Fibroblast of skin of scalp (primary cell): Measurements from ENCODE around the gene ALS2CL. TPM values are rescaled to one million over a fixed set of nuclear protein-coding genes. Genes with fewer than 3 reads are reported as not detected.
"Not testable (repeated sequence)": the region's sequence is repeated elsewhere in the genome, so short reads cannot be mapped to it uniquely, and the experiment has no call there.

Experiments used
- DNase-seq: peaks from one replicate; pipeline ENCODE4 v3.0.0-alpha.2; 2013
- polyA plus RNA-seq, 2 experiments: library from polyadenylated mRNA; unstranded; fragments of 120-200 nt; gene quantifications; one replicate each; pipeline ENCODE4 v1.2.1, GENCODE V29; 2013; ENCODE audit not compliant: insufficient read length in 2 of 2

ALS2CL gene, protein sequence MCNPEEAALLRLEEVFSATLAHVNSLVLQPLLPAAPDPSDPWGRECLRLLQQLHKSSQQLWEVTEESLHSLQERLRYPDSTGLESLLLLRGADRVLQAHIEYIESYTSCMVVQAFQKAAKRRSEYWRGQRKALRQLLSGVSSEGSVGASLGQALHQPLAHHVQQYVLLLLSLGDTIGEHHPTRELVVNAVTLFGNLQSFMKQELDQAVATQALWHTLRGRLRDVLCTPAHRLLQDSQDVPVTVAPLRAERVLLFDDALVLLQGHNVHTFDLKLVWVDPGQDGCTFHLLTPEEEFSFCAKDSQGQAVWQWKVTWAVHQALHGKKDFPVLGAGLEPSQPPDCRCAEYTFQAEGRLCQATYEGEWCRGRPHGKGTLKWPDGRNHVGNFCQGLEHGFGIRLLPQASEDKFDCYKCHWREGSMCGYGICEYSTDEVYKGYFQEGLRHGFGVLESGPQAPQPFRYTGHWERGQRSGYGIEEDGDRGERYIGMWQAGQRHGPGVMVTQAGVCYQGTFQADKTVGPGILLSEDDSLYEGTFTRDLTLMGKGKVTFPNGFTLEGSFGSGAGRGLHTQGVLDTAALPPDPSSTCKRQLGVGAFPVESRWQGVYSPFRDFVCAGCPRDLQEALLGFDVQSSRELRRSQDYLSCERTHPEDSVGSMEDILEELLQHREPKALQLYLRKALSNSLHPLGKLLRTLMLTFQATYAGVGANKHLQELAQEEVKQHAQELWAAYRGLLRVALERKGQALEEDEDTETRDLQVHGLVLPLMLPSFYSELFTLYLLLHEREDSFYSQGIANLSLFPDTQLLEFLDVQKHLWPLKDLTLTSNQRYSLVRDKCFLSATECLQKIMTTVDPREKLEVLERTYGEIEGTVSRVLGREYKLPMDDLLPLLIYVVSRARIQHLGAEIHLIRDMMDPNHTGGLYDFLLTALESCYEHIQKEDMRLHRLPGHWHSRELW
- polyA plus RNA-seq (2013, experiment 1 of 2; ENCODE audit: insufficient read length): 1.4 TPM
- 1.3 TPM for polyA plus RNA-seq (2013, experiment 2 of 2; ENCODE audit: insufficient read length)

DNA sequence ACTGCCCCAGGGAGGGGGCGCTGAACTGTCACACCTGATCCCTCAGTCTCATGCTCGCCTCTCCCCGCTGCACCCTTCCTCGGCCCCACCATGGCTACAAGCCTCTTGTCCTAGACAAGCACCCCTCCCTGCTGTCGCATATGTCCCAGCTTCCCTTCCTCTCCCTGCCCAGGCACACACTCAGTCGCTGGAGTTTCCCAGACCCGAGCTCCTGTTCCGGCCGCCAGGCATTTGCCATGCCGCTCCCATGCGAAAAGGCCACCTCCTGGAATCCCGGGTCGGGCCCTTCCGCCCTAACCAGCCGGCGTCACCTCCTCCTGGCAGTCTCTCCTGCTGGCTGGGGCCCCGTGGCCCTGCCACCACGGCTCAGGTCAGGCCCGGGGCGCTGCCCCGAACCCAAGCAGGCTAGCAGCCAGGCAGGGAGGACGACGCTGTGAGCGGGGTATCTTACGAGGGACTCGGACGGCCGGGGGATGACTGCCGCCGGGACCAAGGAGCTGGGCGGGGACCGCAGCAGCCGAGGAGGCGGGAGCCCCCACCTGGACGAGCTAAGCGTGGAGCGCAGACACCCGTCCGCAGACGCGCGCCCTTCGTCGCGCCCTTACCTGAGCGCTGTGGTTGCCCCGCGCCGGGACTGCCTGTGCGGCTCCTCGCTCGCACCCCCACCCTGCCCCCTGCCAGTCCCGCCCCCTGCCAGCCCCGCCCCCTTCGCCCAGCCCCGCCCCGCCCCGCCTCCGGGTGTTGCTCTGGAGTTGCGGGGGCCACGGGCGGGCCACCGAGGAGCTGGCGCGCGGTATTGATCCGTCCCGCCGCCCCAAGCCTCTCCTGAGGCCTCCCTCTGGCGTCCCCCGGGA lies at the start of gene ALS2CL:
Gene ALS2CL (minus strand): TSS at position 642 of the 854 bp plus-strand sequence. CDS start 4,239 bp downstream, outside the sequence.
- peak; percentile 20 for DNase-seq

DNA sequence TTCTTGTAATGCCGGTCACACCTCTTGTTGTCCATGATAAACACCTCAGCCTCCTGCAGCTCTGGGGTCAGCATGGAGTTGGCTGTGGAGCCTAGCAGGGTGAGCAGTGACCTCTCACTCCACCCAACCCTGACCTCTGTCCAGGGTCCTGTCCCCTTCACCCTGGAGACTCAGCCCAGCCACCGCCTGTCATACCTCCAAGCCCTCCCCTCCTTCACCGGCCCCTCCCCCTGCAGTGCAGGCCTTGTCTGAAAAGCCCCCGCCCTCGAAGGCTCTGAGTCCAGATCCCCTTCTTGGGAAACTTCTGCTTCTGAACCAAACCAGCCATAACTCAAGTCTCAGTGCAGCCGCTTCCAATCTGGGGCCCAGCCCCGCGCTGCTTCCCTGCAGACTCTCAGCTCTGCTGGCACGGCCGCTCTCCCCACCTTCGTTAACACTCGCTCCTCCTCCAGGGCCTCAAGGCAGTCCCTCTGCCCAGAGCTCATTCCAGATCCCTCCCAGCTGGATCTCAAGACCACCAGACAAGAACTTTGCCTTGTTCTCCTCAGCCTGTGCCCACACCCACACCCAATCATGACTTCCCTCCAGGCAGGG lies 49.6 kb upstream of the ALS2CL start:
- DNase-seq: no peak

DNA sequence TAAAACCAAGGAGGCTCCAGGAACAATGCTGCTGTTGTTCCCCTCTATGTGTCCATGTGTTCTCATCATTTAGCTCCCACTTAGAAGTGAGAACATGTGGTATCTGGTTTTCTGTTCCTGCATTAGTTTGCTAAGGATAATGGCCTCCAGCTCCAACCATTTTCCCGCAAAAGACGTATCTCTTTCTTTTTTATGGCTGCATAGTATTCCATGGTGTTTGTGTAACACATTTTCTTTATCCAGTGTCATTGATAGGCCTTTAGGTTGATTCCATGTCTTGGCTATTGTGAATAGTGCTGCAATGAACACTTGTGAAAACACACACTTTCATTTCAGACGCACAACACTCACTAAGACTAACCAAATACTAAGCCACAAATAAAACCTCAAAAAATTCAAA lies 46.1 kb upstream of the ALS2CL start:
- DNase-seq: not testable (repeated sequence)

DNA sequence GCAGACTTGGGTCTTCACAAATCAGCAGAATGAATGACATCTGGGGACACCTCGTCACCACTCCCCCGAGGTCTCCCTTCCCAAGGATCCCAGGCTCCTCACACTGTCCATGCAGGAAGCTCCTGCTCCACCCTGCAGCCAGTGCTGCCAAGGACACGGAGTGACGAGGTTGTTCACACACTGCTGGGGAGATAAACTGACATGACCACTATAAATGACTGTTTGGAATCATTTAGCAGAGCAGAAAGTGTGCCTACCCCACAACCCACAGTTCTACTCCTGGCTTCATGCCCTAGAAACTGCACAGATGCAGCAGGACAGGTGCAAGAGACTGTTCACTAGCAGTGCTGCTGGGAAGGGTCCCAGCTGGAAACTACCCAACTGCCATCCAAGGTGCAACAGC lies 43.9 kb upstream of the ALS2CL start:
- DNase-seq: no peak

DNA sequence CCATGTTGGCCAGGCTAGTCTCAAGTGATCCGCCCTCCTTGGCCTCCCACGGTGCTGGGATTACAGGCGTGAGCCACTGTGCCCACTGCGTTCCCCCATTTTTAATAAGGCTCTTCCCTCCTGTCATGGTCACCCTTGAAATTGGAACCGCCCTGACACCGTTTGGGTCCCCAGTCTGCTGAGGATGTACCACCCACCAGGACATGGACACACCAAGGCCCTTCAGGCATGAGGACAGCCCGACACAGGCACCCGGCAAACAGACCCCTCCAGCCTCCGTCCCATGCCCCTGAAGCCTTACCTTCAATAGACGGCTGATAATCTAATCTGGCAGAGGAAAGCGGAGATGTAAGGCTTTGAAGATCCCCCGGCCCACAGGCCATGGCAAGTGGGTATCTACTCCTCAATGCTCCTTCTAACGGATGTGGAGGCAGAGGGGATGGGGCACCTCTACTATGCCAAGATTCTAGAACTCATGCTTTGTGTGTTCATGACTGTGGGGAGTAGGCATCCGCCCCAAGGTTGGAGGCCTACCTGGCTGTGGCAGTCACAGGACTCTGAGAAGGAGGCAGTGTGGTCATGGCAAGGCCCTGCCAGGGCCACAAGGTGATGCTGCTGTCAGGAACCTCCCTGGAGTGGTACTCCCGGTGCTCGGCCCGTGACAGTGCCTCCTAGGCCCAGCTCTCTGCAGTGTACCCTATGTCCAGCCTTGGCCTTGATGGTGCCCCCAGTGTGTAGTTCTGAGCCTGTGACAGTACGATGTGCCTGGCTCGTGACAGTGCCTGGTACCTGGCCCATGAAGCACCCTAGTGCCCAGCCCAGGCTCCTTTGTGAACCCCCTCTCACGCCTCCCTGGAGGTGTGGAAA lies 42.8 kb upstream of the ALS2CL start:
- DNase-seq: no peak

DNA sequence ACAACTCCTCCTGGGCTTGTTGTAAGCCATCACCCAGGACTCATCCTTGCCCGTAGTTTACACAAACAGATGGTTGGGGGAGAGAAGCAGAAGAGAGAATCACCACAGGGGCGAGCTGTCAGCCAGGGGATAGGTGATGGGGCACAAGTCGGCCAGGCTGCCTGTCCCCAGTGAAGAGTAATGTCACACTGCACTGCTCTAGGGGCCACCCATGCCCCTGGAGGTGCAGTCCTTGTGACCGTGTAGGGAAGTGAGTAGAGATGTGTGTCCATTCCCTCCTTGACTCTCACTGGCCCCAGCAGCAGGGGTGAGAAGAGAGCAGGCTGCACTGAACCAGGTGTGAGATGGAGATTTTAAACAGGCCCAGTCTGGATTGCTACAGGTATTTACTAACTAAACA lies 41.3 kb upstream of the ALS2CL start:
- DNase-seq: no peak

DNA sequence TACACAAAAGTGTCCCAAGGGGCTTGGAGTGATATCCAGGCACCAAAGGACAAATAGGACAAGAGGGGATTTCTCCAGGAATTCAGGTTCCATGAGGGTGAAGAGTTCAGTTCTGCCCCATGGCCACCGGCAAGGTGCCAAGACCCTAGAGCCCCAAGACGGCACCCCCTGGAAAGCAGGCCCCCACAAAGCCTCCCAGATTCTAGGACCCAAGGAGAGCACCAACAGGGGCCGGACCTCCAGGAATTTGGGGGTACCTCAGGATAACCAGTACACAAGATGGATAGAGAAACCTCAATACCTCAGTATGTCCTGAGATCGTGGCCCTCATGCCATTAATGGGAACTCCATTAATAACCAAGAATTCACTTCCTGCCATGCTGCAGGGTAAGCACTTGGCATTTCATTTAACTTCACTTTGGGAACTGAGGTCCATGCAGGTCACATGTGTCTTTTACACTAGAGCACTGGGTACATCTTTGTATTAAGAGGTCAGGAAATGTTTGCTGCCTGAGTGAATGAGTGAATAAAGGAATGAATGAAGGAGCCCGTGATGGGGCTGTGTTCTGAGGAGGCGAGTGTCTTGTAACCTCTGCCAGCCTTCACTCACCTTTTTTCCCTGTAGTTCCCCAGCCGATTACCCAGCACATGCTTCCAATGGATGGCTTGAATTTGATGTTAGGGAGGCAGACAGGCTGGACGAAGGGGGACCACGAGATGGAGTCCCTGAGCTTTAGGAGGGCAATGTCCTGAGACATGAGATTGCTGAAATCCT lies 39.7 kb upstream of the ALS2CL start:
- no peak for DNase-seq

DNA sequence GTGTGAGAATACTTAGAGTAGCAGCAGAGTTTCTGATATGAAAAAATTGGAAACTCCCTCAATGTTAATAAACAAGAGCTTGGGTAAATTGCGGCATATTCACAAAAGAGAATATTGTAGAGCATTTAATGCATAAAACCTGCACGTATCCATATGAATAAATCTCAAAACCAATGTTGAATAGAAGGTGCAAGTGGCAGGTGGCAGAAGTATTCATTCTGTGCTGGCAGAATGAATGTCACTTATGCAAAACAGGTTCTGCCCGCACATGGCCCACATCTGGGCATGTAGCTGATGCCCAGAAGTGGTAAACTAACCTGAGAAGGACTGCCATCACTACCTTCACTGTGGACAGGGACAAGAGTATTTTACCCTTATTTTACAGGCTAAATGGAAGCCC lies 38.3 kb upstream of the ALS2CL start:
- no peak for DNase-seq

DNA sequence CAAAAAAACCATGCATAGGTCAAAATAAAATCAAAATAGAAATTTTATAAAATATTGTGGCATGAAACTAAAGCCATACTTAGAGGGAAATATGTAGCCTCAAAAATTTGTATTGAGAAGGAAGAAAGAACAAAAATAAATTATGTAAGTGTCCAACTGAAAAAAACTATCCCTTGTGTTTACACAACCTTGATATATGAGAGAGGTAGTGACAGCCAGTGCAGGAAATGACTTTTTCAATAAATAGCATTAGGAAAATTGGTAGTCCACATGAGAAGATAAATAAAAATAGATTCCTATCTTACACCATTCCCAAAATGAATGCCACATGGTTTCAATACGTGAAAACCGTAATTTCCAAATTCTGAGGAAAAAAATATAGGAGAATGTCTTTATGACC lies 37.3 kb upstream of the ALS2CL start:
- no peak for DNase-seq

DNA sequence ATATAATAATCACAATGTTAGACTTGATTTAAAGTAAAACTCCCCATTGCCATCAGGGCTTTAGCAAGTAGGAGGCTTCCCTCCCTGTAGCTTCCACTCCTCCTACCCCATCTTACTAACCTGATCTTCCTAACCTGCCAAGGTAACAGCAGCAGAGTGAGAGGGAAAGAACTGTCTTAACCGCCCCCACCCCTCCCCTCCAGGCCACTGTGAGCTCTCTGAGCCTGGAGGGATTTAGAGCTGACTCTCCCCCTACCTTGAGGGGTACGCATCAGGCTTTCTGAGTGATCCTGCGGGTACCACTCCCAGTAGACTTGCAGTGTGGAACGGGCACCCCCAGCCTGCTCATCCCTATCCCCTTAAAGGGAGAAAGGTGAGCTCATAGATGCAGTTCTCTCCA lies 35.6 kb upstream of the ALS2CL start:
- DNase-seq: no peak

DNA sequence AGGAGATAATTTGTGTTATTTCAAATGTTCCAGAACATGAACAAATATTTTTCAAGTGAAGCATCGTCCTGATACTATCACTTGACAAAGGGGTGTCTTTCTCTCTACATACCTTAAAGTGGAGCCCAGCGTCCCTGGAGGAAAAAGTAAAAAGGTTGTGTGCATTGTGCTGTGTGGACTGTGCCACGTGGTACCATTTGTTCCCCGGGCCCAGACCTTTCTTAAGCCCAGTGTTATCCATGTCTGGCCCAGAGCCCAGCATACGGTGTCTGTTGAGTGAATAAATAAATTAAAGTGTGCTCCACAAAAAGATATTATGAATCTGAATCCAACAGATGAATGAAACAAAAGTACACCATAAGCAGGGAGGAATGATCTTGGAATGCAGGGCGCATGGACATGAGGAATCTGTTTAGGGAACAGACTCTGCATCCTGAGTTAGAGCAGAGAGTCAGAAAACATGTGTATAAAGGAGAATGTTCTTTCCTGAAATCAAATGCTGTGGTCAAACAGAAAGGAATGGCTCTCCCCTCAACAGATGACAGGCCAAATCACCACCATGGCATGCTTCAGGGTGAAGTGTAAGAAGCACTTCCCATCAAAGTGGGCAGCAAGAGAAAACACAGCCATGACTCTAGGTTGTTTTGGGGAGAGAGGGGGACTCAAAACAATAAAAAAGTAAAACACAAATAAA lies 32.3 kb upstream of the ALS2CL start:
- DNase-seq: peak; percentile 34

DNA sequence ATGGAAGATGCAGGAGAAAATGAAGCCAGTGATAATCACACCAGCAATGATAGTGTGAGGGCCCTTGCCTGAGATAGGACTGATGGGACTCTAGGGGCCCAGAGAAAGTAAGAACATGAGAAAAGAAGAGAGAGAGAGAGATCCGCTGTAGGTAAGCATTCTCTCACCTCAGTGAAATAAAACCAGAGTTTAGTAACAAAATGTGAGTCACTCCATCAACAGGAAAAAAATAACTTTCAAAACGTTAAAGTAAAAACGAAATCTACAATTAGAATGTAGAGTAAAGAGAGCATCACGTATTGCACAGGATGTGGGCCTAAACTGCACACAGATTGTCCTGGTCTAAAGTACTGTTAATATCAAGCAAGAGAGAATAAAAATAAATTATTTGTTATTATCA lies 30.9 kb upstream of the ALS2CL start:
- DNase-seq: no peak

DNA sequence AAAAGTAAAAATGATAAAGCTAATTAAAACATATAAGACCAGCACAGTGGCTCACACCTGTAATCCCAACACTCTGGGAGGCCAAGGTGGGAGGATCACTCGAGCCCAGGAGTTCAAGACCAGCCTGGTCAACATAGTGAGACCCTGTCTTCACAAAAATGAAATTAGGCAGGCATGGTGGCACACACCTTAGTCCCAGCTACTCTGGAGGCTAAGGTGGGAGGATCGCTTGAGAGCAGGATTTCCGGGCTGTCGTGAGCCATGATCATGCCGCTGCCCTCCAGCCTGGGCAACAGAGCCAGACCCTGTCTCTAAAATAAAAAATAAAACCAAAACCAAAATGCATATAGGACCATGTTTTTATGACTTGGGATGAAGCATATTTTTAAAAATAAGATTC lies 29.0 kb upstream of the ALS2CL start:
- DNase-seq: no peak

DNA sequence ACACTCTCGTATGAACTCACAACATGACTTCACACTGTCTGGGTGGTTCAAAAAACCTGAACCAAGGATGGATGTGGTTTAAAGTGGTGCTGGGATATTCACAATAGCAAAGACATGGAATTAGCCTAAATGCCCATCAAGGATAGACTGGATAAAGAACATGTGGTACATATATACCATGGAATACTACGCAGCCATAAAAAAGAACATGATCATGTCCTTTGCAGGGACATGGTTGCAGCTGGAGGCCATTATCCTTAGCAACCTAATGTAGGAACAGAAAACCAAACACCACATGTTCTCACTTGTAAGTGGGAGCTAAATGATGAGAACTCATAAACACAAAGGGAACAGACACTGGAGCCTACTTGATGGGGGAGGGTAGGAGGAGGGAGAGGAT lies 27.5 kb upstream of the ALS2CL start:
- DNase-seq: no peak

DNA sequence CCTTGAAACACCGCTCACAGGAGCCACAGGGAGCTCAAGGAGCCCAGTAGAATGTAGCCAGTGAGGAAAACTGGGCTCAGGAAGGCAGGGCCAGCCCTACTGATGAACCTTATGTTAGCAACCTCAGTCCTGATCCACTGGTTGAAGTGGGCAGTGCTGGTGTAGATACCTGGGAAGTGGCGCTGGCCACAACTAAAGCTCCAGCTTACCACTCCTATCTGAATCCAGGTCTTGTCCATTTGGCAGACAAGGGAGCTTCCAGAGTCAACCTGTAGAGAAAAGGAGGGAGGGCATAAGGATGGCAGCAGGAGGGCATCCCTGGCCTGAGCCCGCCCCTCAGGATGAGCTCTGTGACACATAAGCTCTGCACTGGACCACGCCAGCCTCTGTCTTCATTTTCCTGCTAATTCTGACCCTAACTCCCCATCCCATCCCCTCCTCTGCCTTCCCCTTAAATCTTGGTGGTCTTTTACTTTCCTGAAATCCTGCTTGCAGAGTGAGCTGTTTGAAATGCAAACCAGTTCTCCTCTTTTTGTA lies 26.3 kb upstream of the ALS2CL start:
- DNase-seq: no peak

DNA sequence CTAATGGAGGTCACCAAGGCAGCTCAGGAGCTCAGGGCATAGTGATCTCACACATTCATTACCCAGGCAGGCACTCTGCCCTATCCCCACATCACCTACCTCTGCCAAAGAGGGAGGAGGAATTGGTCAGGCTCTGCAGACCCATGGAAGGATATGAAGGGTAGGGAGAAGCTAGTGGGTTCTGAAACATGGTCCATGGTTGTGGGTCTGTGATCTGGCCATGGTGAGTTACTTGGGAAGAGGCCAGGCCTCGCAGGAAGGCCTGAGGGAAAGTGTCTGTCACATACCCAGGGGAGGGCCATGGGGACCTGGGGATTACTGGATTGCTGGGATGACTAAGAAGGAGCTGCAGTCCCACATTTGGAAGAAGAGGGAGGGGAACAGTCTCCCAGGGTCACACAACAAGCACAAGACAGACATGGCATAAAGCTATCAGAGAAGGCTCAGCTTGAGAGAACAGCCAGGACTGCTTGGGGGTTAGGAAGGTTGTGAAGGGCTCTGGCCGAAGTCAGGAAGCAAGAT lies 25.6 kb upstream of the ALS2CL start:
- DNase-seq: no peak

DNA sequence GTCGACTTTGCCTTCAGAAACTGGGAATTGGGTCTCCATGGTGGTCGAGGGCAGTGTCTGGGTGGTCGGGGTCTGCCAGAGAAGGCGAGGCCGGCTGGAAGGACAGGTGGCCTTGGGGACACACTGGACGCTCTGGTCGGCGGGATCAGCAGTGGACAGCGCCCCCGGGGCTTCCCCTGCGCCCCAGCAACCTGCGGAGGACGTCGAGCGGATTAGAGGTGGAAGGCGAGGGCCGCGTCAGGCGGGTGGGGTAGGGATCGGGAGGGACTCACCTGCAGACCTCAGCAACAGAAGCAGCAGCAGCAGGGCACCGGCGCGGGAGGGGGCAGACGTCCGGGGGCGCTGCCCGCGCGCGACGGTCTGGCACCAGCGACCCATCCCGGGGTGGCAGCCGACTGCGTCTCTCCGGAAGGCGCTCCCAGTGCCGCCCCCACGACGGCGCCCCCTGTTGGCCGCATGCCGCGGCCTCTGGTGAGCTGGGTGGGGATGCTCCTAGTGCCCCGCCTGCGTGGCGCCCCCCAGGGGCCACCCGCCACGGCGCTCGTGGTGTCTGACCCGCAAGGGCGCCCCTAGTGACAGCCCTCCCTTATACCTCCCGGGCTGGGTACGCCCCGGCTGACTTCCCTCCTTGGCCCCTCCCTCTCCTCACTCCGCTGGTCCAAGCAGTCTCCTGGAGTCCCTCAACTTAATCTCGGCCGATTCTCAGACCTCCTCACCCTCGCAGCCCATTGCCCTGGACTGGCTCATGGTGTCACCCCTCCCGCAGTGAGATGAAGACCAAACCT lies 24.2 kb upstream of the ALS2CL start, which contains the start of gene PRSS50:
Gene PRSS50 (minus strand): TSS at position 423 of the 785 bp plus-strand sequence. CDS start 45 bp downstream, at position 378.
- no peak for DNase-seq
